Measurements from ENCODE around the gene FEM1A. TPM values are rescaled to one million over a fixed set of nuclear protein-coding genes. Genes with fewer than 3 reads are reported as not detected.
A peak's percentile ranks its signal among the peaks of the same experiment; 100 is the strongest.

The FEM1A gene
- total and polyA plus RNA-seq, 2 of the 13 experiments (the other 11 are each of a cell fraction or from before 2014, with no cell fraction given) = 3.2 to 10.8 TPM

DNA sequence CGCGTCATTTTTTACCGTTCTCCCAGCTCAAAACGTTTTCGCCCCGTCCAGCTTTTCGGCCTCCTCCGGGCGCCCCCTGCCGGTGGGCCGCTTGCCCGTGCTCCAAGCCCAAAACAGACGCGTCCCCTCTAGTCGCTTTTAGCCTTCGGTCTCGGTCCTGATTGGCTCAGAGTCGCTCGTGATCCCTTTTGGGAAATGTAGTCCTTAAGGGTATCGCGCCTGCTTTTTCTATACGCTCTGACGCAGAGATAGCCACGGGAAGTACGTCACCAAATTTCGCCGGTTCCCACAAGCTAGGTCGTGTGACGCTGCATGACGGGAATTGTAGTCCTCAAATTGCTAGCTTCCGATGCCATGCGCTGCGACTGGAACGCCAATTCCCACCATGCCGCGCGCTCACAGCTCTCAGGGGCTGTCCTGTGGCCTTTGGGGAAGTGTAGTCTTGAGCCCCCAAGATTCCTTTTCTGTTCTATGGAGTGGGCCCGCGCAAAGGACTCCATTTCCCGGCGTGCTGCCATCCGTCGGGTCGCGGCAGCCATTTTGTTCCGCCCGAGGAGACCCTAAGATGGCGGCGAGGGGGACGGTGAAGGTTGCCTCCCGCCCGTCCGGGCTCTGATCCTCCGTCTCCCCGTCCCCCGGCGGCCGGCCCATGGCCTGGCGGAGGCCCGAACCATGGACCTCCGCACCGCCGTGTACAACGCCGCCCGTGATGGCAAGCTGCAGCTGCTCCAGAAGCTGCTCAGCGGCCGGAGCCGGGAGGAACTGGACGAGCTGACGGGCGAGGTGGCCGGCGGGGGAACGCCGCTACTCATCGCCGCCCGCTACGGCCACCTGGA is at the start of gene FEM1A (continued):
- TF ChIP-seq, protein P1, sequence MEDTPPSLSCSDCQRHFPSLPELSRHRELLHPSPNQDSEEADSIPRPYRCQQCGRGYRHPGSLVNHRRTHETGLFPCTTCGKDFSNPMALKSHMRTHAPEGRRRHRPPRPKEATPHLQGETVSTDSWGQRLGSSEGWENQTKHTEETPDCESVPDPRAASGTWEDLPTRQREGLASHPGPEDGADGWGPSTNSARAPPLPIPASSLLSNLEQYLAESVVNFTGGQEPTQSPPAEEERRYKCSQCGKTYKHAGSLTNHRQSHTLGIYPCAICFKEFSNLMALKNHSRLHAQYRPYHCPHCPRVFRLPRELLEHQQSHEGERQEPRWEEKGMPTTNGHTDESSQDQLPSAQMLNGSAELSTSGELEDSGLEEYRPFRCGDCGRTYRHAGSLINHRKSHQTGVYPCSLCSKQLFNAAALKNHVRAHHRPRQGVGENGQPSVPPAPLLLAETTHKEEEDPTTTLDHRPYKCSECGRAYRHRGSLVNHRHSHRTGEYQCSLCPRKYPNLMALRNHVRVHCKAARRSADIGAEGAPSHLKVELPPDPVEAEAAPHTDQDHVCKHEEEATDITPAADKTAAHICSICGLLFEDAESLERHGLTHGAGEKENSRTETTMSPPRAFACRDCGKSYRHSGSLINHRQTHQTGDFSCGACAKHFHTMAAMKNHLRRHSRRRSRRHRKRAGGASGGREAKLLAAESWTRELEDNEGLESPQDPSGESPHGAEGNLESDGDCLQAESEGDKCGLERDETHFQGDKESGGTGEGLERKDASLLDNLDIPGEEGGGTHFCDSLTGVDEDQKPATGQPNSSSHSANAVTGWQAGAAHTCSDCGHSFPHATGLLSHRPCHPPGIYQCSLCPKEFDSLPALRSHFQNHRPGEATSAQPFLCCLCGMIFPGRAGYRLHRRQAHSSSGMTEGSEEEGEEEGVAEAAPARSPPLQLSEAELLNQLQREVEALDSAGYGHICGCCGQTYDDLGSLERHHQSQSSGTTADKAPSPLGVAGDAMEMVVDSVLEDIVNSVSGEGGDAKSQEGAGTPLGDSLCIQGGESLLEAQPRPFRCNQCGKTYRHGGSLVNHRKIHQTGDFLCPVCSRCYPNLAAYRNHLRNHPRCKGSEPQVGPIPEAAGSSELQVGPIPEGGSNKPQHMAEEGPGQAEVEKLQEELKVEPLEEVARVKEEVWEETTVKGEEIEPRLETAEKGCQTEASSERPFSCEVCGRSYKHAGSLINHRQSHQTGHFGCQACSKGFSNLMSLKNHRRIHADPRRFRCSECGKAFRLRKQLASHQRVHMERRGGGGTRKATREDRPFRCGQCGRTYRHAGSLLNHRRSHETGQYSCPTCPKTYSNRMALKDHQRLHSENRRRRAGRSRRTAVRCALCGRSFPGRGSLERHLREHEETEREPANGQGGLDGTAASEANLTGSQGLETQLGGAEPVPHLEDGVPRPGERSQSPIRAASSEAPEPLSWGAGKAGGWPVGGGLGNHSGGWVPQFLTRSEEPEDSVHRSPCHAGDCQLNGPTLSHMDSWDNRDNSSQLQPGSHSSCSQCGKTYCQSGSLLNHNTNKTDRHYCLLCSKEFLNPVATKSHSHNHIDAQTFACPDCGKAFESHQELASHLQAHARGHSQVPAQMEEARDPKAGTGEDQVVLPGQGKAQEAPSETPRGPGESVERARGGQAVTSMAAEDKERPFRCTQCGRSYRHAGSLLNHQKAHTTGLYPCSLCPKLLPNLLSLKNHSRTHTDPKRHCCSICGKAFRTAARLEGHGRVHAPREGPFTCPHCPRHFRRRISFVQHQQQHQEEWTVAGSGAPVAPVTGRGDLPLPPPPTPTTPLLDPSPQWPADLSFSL (CRISPR knock-in tag; IDR thresholded peaks at IDR 0.05) = no peak
- TF ChIP-seq THAP11 (CRISPR knock-in tag; IDR thresholded peaks at IDR 0.05) = peak; percentile 99
- TF ChIP-seq, protein P2, sequence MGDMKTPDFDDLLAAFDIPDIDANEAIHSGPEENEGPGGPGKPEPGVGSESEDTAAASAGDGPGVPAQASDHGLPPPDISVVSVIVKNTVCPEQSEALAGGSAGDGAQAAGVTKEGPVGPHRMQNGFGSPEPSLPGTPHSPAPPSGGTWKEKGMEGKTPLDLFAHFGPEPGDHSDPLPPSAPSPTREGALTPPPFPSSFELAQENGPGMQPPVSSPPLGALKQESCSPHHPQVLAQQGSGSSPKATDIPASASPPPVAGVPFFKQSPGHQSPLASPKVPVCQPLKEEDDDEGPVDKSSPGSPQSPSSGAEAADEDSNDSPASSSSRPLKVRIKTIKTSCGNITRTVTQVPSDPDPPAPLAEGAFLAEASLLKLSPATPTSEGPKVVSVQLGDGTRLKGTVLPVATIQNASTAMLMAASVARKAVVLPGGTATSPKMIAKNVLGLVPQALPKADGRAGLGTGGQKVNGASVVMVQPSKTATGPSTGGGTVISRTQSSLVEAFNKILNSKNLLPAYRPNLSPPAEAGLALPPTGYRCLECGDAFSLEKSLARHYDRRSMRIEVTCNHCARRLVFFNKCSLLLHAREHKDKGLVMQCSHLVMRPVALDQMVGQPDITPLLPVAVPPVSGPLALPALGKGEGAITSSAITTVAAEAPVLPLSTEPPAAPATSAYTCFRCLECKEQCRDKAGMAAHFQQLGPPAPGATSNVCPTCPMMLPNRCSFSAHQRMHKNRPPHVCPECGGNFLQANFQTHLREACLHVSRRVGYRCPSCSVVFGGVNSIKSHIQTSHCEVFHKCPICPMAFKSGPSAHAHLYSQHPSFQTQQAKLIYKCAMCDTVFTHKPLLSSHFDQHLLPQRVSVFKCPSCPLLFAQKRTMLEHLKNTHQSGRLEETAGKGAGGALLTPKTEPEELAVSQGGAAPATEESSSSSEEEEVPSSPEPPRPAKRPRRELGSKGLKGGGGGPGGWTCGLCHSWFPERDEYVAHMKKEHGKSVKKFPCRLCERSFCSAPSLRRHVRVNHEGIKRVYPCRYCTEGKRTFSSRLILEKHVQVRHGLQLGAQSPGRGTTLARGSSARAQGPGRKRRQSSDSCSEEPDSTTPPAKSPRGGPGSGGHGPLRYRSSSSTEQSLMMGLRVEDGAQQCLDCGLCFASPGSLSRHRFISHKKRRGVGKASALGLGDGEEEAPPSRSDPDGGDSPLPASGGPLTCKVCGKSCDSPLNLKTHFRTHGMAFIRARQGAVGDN (CRISPR knock-in tag; IDR thresholded peaks at IDR 0.05) = no peak; the same call in 1 of the 2 replicates
- peak; percentile 72 for TF ChIP-seq NRL (CRISPR knock-in tag; IDR thresholded peaks at IDR 0.05; ENCODE audit: borderline replicate concordance)
- peak; percentile 63; the same call in 1 of the 2 replicates for TF ChIP-seq USF2 (IDR thresholded peaks at IDR 0.05; ENCODE audit: low read depth, low read length)
- TF ChIP-seq USF2 (CRISPR knock-in tag; IDR thresholded peaks at IDR 0.05; ENCODE audit: borderline replicate concordance) = peak; percentile 78
- no peak for TF ChIP-seq HES4 (CRISPR knock-in tag; IDR thresholded peaks at IDR 0.05; ENCODE audit: borderline replicate concordance)
- peak; percentile 92 for TF ChIP-seq LCORL (IDR thresholded peaks at IDR 0.05)
- peak; percentile 87 for TF ChIP-seq LCORL (CRISPR knock-in tag; IDR thresholded peaks at IDR 0.05)
- no peak for TF ChIP-seq ZBTB43 (CRISPR knock-in tag; conservative IDR thresholded peaks at IDR 0.05)
